Neural cell (in vitro differentiated cells): ENCODE results near the gene UFD1. TPM values are rescaled to one million over a fixed set of nuclear protein-coding genes. Genes with fewer than 3 reads are reported as not detected.

Experiments used
- H2AFZ ChIP-seq: fragments of 200-600, 300-800 bp; sonication (generic), shearing (Covaris generic); 2 replicates; pipeline ENCODE4 v1.6.0; 2014; ENCODE audit warnings: low read depth, mild to moderate bottlenecking, antibody characterized with exemption, low read length, moderate library complexity
- H3F3A ChIP-seq: fragments of 200-600 bp; shearing (Covaris generic); 2 replicates; pipeline ENCODE4 v1.6.1; 2016; ENCODE audit warnings: mild to moderate bottlenecking, moderate library complexity, mixed read lengths, antibody characterized with exemption, low read length; ENCODE audit not compliant: insufficient read depth, poor library complexity, severe bottlenecking
- H3K27ac ChIP-seq: fragments of 200-600, 300-800 bp; sonication (generic), shearing (Covaris generic); 2 replicates; pipeline ENCODE4 v1.5.1; 2014; ENCODE audit warnings: mild to moderate bottlenecking, low read length, moderate library complexity
- H3K27me3 ChIP-seq: fragments of 300-800, 200-600 bp; sonication (generic), shearing (Covaris generic); 2 replicates; pipeline ENCODE4 v1.6.0; 2014; ENCODE audit warnings: mild to moderate bottlenecking, low read depth, low read length, moderate library complexity; ENCODE audit not compliant: insufficient read depth
- H3K36me3 ChIP-seq: fragments of 300-800, 200-600 bp; sonication (generic), shearing (Covaris generic); 2 replicates; pipeline ENCODE4 v1.5.1; 2014; ENCODE audit warnings: mild to moderate bottlenecking, antibody characterized with exemption, low read length, moderate library complexity; ENCODE audit not compliant: insufficient read depth
- H3K4me2 ChIP-seq: fragments of 300-800, 200-600 bp; sonication (generic), shearing (Covaris generic); 2 replicates; pipeline ENCODE4 v1.6.0; 2014; ENCODE audit warnings: mild to moderate bottlenecking, low read length
- H3K4me3 ChIP-seq: fragments of 300-800, 200-600 bp; sonication (generic), shearing (Covaris generic); 2 replicates; pipeline ENCODE4 v1.5.1; 2014; ENCODE audit warnings: mild to moderate bottlenecking, low read length, moderate library complexity
- H3K79me2 ChIP-seq: fragments of 200-600 bp; shearing (Covaris generic); replicated peaks from 2 replicates; pipeline ENCODE4 v1.6.0; 2014; ENCODE audit warnings: mild to moderate bottlenecking, low read length, moderate library complexity; ENCODE audit not compliant: insufficient read depth
- H3K9ac ChIP-seq: fragments of 300-800, 200-600 bp; sonication (generic), shearing (Covaris generic); 2 replicates; pipeline ENCODE4 v1.6.1; 2016; ENCODE audit warnings: mild to moderate bottlenecking, low read length, mixed read lengths
- H3K9me2 ChIP-seq: fragments of 200-600 bp; shearing (Covaris generic); 2 replicates; pipeline ENCODE4 v1.6.1; 2016; ENCODE audit warnings: mild to moderate bottlenecking, low read length, mixed read lengths; ENCODE audit not compliant: insufficient read depth
- H3K9me3 ChIP-seq: fragments of 200-600, 300-800 bp; sonication (generic), shearing (Covaris generic); 2 replicates; pipeline ENCODE4 v1.6.1; 2016; ENCODE audit warnings: mild to moderate bottlenecking, mixed run types, low read length, moderate library complexity, mixed read lengths
- H4K20me1 ChIP-seq: fragments of 200-600 bp; shearing (Covaris generic); 2 replicates; pipeline ENCODE4 v1.6.1; 2016; ENCODE audit warnings: mild to moderate bottlenecking, mixed run types; ENCODE audit not compliant: insufficient read depth
- EP300 ChIP-seq: fragments of 450-650 bp; conservative IDR thresholded peaks from 2 replicates; pipeline ENCODE4 v1.6.1; 2014; ENCODE audit warnings: antibody characterized with exemption, mild to moderate bottlenecking, moderate library complexity; ENCODE audit not compliant: poor library complexity, severe bottlenecking
- EZH2 ChIP-seq: fragments of 200-600, 300-800 bp; shearing (Covaris generic), sonication (generic); IDR thresholded peaks from 2 replicates; pipeline ENCODE4 v1.6.1; 2014; ENCODE audit warnings: antibody characterized with exemption, low read length, borderline replicate concordance, mild to moderate bottlenecking; ENCODE audit not compliant: insufficient read depth, poor library complexity, severe bottlenecking
- MXI1 ChIP-seq: fragments of 450-650 bp; conservative IDR thresholded peaks from 2 replicates; pipeline ENCODE4 v1.6.1; 2014; ENCODE audit warnings: antibody characterized with exemption, mild to moderate bottlenecking; ENCODE audit not compliant: poor library complexity, severe bottlenecking
- POLR2AphosphoS5 ChIP-seq: IDR thresholded peaks from 2 replicates; pipeline ENCODE4 v1.6.1; 2012
- RAD21 ChIP-seq: fragments of 450-650 bp; conservative IDR thresholded peaks from 2 replicates; pipeline ENCODE4 v1.6.1; 2014; ENCODE audit warnings: antibody characterized with exemption, mild to moderate bottlenecking, moderate library complexity
- SMC3 ChIP-seq: fragments of 450-650 bp; conservative IDR thresholded peaks from 2 replicates; pipeline ENCODE4 v1.6.1; 2014; ENCODE audit warnings: antibody characterized with exemption, mild to moderate bottlenecking, moderate library complexity; ENCODE audit not compliant: poor library complexity
- polyA plus RNA-seq: library from polyadenylated mRNA; depleted of rRNA; stranded (reverse); fragments of >200 nt; gene quantifications from 2 replicates; pipeline ENCODE4 v1.2.3, GENCODE V29; 2014
- TF ChIP-seq, protein P1 (sequence below): IDR thresholded peaks from 2 replicates; pipeline ENCODE4 v1.6.1; 2012; ENCODE audit warnings: borderline replicate concordance
- TF ChIP-seq, protein P2 (sequence below): fragments of 450-650 bp; IDR thresholded peaks from 2 replicates; pipeline ENCODE4 v1.5.1; 2014; ENCODE audit warnings: antibody characterized with exemption, mild to moderate bottlenecking, moderate library complexity; ENCODE audit not compliant: poor library complexity, severe bottlenecking

UFD1 gene
- polyA plus RNA-seq, 1 donor from 2014 or later, result 56.9 TPM

DNA sequence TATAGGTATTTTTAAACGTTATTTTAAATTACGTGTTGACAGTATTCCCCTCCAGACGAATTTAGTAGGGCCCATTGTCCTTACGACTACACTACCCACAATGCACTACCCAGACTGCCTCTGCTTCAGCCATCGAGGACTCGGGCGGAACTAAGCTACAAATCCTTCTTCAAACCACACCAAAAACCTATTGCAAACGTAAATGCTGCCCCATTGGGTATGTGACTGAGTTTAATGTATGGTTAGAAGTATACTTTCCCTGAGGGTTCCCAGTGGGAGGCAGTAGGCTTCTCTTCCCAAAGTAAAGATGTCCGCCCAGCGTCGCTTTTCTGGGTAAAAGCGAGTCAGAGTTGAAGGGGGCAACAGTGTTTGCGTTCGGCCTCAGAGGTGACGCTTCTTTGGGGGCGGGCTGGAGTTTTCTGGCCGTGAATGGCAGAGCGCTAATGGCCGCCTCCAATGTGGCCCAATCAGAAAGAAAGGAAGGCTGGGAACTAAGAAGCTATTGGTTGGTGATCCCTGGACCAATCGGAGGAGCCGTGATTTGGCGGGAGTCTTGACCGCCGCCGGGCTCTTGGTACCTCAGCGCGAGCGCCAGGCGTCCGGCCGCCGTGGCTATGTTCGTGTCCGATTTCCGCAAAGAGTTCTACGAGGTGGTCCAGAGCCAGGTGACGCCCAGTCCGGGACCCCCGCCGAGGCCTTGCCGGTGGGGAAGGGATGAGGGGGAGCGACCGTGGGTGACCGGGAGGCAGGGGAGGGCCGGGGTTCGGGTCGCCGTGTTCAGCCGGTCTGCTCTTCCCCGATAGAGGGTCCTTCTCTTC, 571 bp upstream of the UFD1 start, which contains the start of gene CDC45:
TSS of gene CDC45 (plus strand) at position 566 of the 818 bp plus-strand sequence. CDS start at position 615, 49 bp downstream.
- no peaks in the 10 kb centered on the region for H3K36me3 ChIP-seq
- H3K4me3 ChIP-seq, result peak within 1 kb of the TSS; percentile 84
- H3K27ac ChIP-seq, result peak within 1 kb of the TSS; percentile 82
- H3K27me3 ChIP-seq, result no peaks in the 10 kb centered on the region
- no peaks in the 10 kb centered on the region for H3K9me2 ChIP-seq
- TF ChIP-seq MXI1 (peak; percentile 98), POLR2AphosphoS5 (peak; percentile 25), SMC3 (no peak), EP300 (no peak), RAD21 (no peak), EZH2 (no peak)
- TF ChIP-seq, protein P1, sequence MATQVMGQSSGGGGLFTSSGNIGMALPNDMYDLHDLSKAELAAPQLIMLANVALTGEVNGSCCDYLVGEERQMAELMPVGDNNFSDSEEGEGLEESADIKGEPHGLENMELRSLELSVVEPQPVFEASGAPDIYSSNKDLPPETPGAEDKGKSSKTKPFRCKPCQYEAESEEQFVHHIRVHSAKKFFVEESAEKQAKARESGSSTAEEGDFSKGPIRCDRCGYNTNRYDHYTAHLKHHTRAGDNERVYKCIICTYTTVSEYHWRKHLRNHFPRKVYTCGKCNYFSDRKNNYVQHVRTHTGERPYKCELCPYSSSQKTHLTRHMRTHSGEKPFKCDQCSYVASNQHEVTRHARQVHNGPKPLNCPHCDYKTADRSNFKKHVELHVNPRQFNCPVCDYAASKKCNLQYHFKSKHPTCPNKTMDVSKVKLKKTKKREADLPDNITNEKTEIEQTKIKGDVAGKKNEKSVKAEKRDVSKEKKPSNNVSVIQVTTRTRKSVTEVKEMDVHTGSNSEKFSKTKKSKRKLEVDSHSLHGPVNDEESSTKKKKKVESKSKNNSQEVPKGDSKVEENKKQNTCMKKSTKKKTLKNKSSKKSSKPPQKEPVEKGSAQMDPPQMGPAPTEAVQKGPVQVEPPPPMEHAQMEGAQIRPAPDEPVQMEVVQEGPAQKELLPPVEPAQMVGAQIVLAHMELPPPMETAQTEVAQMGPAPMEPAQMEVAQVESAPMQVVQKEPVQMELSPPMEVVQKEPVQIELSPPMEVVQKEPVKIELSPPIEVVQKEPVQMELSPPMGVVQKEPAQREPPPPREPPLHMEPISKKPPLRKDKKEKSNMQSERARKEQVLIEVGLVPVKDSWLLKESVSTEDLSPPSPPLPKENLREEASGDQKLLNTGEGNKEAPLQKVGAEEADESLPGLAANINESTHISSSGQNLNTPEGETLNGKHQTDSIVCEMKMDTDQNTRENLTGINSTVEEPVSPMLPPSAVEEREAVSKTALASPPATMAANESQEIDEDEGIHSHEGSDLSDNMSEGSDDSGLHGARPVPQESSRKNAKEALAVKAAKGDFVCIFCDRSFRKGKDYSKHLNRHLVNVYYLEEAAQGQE, result no peak
- TF ChIP-seq, protein P2, sequence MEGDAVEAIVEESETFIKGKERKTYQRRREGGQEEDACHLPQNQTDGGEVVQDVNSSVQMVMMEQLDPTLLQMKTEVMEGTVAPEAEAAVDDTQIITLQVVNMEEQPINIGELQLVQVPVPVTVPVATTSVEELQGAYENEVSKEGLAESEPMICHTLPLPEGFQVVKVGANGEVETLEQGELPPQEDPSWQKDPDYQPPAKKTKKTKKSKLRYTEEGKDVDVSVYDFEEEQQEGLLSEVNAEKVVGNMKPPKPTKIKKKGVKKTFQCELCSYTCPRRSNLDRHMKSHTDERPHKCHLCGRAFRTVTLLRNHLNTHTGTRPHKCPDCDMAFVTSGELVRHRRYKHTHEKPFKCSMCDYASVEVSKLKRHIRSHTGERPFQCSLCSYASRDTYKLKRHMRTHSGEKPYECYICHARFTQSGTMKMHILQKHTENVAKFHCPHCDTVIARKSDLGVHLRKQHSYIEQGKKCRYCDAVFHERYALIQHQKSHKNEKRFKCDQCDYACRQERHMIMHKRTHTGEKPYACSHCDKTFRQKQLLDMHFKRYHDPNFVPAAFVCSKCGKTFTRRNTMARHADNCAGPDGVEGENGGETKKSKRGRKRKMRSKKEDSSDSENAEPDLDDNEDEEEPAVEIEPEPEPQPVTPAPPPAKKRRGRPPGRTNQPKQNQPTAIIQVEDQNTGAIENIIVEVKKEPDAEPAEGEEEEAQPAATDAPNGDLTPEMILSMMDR, result no peak
- peaks cover 19% of the 10 kb centered on the region for H3K79me2 ChIP-seq
- peak within 1 kb of the TSS; percentile 49 for H3K4me2 ChIP-seq
- peak within 1 kb of the TSS; percentile 51 for H2AFZ ChIP-seq
- peak within 1 kb of the TSS; percentile 73 for H3K9ac ChIP-seq
- H3K9me3 ChIP-seq, result no peaks in the 10 kb centered on the region
- H3F3A ChIP-seq, result no peaks in the 10 kb centered on the region
- H4K20me1 ChIP-seq, result no peaks in the 10 kb centered on the region

DNA sequence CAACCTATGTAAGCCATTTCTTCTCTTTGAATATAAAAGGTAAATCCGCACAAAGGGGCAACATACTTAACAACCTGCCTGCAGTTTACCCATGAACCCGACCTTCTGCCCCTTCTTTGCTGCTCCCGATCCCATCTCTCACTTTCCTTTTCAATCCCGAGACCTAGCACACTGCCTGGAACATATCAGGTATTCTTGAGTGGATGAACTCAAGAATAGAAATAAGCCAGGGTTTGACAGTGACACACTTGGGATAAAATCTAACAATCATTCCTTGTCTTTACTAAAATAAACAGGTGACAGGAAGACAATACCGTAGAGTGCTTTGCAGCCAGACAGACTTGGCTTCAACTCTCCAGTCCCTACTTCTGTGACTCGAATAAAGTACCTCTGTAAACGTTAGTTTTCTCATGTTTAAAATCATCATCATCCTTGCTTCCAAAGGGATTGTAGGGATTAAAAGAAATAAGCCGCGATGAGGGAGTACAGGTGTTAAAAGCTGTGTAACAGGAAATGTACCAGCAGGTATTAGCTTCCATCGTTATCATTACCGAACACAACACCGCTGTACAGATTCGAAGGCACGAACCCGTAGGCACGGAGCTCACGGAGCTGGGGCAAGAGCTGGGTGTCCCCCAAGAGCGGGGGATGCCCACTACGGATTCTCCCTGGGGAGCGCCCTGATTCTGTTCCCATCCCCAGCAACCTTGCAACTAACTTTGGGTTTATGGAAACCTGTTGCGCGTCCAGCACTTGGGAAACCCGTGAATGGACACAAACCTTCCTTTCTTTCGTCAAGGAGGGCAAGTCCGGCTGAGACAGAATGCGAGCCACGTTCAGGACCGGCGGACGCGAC, 720 bp downstream of the UFD1 start:
- peak overlapping the region; percentile 79 for H3K4me2 ChIP-seq
- no peaks in the 10 kb centered on the region for H4K20me1 ChIP-seq
- H3K9me2 ChIP-seq, result no peaks in the 10 kb centered on the region
- H3K9me3 ChIP-seq, result no peaks in the 10 kb centered on the region
- H3K9ac ChIP-seq, result peak overlapping the region; percentile 73
- H3K4me3 ChIP-seq, result peak overlapping the region; percentile 84
- H3K27me3 ChIP-seq, result no peaks in the 10 kb centered on the region
- H3K36me3 ChIP-seq, result no peaks in the 10 kb centered on the region
- TF ChIP-seq RAD21, result no peak
- TF ChIP-seq MXI1, result no peak
- no peak for TF ChIP-seq EZH2
- TF ChIP-seq EP300, result no peak
- TF ChIP-seq POLR2AphosphoS5, result no peak
- H2AFZ ChIP-seq, result peak overlapping the region; percentile 51
- H3K79me2 ChIP-seq, result peaks cover 19% of the 10 kb centered on the region
- peak overlapping the region; percentile 82 for H3K27ac ChIP-seq
- no peaks in the 10 kb centered on the region for H3F3A ChIP-seq
